NCI-H2081 treated with DMSO at 0.1 percent for 48 hours (cell line): Measurements from ENCODE around the gene EIPR1.

Experiments
- DNase-seq: peaks from one replicate; lab custom pipeline; 2025; lab: John Stamatoyannopoulos, UW

Gene EIPR1

DNA sequence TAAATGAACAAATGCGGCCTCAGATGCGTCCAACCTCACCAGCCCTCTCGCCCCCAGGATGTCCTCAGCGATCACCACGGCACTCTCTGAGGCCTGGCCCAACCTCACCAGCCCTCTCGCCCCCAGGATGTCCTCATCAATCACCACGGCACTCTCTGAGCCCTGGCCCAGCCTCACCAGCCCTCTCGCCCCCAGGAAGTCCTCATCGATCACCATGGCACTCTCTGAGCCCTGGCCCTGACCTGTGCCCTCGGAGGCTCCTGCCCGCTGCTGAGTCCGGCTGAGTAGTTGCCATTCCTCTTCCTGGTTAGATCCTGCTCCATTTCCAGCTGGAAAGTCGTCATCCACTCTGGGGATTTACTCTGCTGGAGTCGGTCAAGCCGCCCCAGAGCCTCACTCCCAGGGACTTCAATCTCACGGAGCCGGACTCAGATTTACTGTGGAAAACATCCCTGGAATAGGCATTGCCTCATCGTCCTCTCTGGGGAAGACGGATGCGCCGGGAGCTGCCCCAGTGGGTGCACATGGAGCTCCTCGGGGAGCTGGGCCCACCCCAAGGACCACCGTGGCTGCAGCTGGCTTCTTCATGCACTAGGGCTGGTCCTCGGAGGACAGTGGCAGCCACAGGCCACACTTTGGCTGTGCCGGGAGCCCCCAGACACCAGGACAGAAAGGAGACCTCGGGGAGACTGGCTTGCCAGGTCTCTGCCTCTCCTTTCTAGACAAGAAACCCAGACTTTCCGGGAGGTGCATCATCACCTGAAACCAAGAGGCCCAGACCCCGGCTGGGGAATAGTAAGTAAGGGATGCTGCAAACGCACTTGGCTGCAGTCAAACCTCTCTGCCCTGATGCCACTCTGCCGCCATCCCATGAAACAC, 230.6 kb downstream of the EIPR1 start:
- no peak for DNase-seq

DNA sequence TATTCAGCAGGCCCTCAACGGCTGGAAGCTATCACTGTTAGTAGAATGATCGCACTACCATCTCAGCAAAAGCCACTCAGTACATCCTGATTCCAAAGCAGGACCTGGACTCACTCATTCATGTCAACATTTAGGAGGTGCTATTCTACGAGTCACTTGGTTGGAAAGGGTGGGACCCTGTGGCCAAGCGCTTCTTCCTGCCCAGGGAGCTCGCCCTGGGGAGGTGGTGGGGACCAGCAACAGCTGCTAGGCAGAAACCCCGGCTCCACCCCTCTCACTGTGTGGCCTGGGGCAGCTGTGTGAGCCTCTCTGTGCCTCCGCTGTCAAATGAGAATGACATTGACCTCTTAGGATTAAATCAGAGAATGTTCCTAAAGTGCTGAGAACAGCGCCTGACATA, 231.4 kb downstream of the EIPR1 start:
- DNase-seq: no peak

DNA sequence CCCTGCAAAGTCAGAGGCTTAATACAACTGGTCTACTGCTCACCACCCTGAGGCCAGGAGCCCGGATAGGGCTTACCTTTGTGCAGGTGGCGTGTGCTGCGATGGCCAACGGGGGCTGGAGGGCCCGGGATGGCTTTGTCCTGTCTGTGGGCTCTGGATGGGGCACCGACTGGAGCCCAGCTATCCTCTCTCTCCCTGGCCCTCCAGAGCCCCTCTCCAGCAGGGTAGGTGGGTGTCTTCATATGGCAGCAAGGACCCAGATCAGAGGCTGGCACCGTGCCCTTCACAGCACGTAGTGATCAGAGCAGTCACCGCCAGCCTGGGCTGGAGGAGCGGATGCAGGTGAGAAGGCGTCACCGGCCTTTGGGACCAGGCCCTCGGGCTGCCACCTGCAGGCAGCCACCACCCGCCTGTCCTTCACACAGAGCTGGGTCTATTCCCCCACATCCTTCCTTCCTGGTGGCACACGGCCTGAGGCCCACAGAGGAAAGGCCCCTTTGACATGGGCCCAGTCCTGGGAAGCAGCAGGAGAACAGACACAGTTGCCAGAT, 232.1 kb downstream of the EIPR1 start:
- no peak for DNase-seq

DNA sequence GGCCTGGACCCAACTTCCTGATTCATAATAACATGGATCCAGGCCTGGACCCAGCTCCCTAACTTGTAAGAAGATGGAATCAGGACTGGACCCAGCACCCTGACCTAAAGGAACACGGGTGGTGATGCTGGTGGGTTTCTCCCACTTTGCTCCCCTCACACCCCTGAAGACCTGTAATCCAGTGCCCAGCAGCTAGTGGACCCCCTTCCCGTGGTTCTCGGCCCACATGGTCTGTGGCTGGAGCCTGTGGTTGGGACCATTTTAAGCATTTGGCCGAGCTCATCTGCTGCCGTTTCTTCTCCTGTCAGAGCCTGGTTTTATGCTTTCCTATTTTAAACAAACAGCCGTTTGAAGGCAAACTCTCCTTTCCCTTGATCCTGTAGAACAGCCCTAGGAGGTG, 232.8 kb downstream of the EIPR1 start:
- DNase-seq: no peak

DNA sequence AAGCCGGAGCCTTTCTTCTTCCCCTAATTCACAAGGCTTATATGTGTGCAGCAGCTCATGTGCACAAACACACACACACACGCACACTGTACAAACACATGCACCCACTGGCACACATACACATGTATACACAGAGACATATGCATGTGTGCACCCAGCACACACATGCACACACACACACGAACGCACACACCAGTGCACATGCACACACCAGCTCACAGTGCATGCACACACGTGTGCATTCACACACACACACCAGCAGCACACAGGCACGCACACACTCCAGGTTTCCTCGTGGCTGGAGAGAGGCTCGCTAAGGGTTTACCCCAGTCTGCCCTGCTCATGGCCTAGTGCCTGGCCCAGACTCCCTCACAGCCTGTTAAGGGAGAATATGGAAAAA, 234.0 kb downstream of the EIPR1 start:
- DNase-seq: no peak

DNA sequence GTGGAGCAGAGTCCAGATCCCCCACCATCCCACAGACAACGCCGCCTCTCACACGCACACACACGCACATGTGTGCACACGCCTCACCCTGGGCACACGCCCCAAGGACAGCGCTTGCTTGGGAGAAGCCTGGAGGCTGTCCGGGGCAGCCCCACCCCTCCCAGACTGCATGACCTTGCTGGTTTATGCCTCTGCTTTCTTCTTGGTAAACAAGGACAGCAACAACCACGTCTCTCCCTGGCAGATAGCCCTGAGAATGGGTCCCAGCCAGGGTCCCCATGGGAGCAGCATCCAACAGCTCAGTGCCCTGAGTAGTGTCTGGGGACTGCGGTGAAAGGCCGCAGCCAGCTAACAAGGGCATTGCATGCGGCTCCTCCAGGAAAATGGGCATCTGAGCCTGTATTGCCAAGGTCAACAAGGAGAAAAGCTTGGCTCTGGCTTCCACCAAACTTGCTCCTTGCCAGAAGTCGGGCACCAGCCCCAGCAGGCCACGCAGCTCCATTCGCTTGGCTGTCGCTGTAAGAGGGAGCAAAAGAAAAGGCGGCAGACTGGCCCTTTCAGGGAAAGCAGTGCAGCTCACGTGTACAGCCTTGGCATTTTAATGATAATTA, 234.6 kb downstream of the EIPR1 start:
- DNase-seq: no peak

DNA sequence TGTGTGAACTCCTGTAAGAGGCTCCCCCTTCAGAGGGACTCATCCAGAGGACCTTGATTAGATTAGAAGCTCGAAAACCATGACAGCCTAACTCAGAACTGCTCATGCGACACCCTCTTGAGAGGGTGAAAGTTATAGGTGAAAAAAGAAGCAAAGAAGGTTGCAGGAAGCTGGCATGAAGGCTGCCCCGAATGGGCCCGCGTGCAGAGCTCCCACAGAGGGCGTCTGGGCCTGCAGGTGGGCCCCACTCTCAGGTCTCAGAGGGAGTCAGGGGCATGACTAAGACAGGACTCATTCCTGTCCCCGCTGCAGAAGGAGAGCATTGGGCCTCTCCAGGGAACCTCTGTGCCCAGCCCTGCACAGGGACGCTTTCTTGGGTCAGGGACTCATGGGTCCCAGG, 235.4 kb downstream of the EIPR1 start:
- no peak for DNase-seq

DNA sequence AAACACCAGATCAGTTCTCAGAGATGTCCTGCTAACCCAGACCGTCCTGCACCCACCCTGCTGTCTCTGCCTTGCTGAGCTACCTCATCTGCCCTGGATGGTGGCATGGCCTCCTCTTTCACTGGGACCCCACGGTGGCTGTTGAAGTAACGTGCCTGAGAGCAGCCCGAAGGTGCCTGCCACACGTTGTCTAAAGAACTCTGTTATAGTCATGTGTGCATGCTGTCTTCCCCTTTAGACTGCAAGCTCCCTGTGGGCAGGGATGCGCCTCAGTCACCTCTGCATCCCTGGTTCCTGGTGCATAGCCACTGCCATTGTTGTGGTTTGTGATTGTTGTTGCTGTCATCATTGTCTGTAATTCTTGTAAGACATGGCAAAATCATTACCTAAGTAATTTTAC, 235.9 kb downstream of the EIPR1 start:
- no peak for DNase-seq

DNA sequence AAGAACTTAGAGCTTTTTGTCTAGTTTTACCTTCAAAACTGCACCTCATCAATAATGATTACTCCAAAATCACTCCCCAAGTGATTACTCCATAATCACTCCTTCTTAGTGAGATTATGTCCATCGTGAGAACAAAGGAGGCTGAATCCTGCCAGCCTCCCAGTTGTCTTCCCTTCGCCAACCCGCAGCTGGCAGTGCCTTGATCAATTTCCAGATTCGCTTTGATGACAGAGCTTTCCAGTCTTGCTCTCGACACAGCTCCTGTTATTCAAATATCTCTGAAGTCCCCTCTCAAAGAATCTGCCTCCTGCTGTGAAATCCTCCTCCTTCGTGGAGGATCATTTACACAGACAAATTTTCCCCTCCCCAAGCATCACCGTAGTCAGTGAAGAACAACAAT, 237.7 kb downstream of the EIPR1 start:
- DNase-seq: no peak
